B cell (primary cell): Measurements from ENCODE around the gene ABCA2. TPM values are rescaled to one million over a fixed set of nuclear protein-coding genes. Genes with fewer than 3 reads are reported as not detected.

Experiments used
- ATAC-seq: fragments of 200-7000 bp; cut with Tn5 transposase; one replicate; pipeline ENCODE4 v1.10.0; 2021; ENCODE audit warnings: low read depth, mild to moderate bottlenecking, moderate number of reproducible peaks, moderate library complexity
- CTCF ChIA-PET: fragments of 350-600 bp; sonication (Branson Sonifier 250); formaldehyde crosslinking; loops from one replicate; lab custom pipeline; 2021; ENCODE audit warnings: antibody characterized with exemption, inconsistent platforms; lab: Charles Lee
- POLR2A ChIA-PET: fragments of 350-600 bp; sonication (Branson Sonifier 250); formaldehyde crosslinking; loops from one replicate; lab custom pipeline; 2021; ENCODE audit warnings: antibody characterized with exemption; lab: Charles Lee
- DNase-seq: peaks from one replicate; pipeline ENCODE4 v3.0.0; 2013
- H2AFZ ChIP-seq: 2 replicates; pipeline ENCODE4 v1.6.1; 2012; ENCODE audit warnings: mild to moderate bottlenecking, low read depth, low read length; ENCODE audit not compliant: insufficient read depth, poor library complexity, severe bottlenecking
- H3K27ac ChIP-seq, 2 donors: 1 replicate in 1 of 2; 2 replicates in 1 of 2; pipeline ENCODE4 v1.5.1; 2012 to 2013; ENCODE audit warnings: low read length in 2 of 2, mild to moderate bottlenecking in 2 of 2, moderate library complexity in 1 of 2
- H3K27me3 ChIP-seq, 4 experiments: fragments of 200-600 bp in 1 of 4; sonication (generic) in 1 of 4; replicated peaks in 1 of 4; 1 replicate in 2 of 4; 2 replicates in 2 of 4; pipeline versions ENCODE4 v1.6.1 to v1.7.0; 2013 to 2016; ENCODE audit warnings: low read length in 3 of 4, mild to moderate bottlenecking in 2 of 4, mixed read lengths in 1 of 4, moderate library complexity in 1 of 4; ENCODE audit not compliant: insufficient read depth in 4 of 4, control insufficient read depth in 3 of 4; ENCODE audit errors: control extremely low read depth in 1 of 4
- H3K36me3 ChIP-seq, 2 experiments: replicated peaks in 1 of 2; 1 replicate in 1 of 2; 2 replicates in 1 of 2; pipeline versions ENCODE4 v1.6.1 to v1.7.1; 2013; ENCODE audit warnings: low read length in 1 of 2; ENCODE audit not compliant: insufficient read depth in 2 of 2, control insufficient read depth in 1 of 2; ENCODE audit errors: control extremely low read depth in 1 of 2, extremely low read depth in 1 of 2
- H3K4me1 ChIP-seq, 2 donors: fragments of 200-600 bp in 1 of 2; sonication (generic) in 1 of 2; 1 replicate in 1 of 2; 2 replicates in 1 of 2; pipeline versions ENCODE4 v1.5.1 to v1.6.1; 2013 to 2017; ENCODE audit warnings: low read length in 2 of 2; ENCODE audit not compliant: control insufficient read depth in 2 of 2, insufficient read depth in 2 of 2
- H3K4me2 ChIP-seq: replicated peaks from 2 replicates; pipeline ENCODE3; 2012; ENCODE audit warnings: mild to moderate bottlenecking, low read depth, low read length; ENCODE audit not compliant: poor library complexity, severe bottlenecking
- H3K4me3 ChIP-seq, 5 experiments: fragments of 200-600 bp in 1 of 5; sonication (generic) in 1 of 5; 1 replicate in 3 of 5; 2 replicates in 2 of 5; pipeline versions ENCODE4 v1.5.1 to v1.7.0; 2011 to 2016; ENCODE audit warnings: low read length in 4 of 5, mild to moderate bottlenecking in 4 of 5, low read depth in 2 of 5, control low read depth in 1 of 5, moderate library complexity in 1 of 5; ENCODE audit not compliant: insufficient read depth in 1 of 5; ENCODE audit errors: control extremely low read depth in 1 of 5, extremely low read depth in 1 of 5
- H3K79me2 ChIP-seq: fragments of 200-600 bp; sonication (generic); one replicate; pipeline ENCODE4 v1.6.0; 2016; ENCODE audit warnings: low read length; ENCODE audit not compliant: control insufficient read depth, insufficient read depth
- H3K9ac ChIP-seq: fragments of 200-600 bp; sonication (generic); 2 replicates; pipeline ENCODE4 v1.6.1; 2017; ENCODE audit warnings: mild to moderate bottlenecking, low read length, moderate library complexity
- H3K9me3 ChIP-seq, 3 donors: one replicate each; pipeline versions ENCODE4 v1.6.1 to v1.7.1; 2013; ENCODE audit warnings: low read length in 2 of 3; ENCODE audit not compliant: control insufficient read depth in 2 of 3, insufficient read depth in 1 of 3; ENCODE audit errors: control extremely low read depth in 1 of 3
- H4K20me1 ChIP-seq: 2 replicates; pipeline ENCODE4 v1.6.0; 2012; ENCODE audit warnings: mild to moderate bottlenecking, low read length; ENCODE audit not compliant: insufficient read depth, control insufficient read depth, poor library complexity, severe bottlenecking
- H3K27ac Mint-ChIP-seq: one replicate; pipeline ENCODE4 v1.8.0; 2021; ENCODE audit warnings: mixed read lengths
- H3K27me3 Mint-ChIP-seq: one replicate; pipeline ENCODE4 v1.8.0; 2021; ENCODE audit warnings: mixed read lengths
- H3K4me1 Mint-ChIP-seq: one replicate; pipeline ENCODE4 v1.8.0; 2021; ENCODE audit warnings: mixed read lengths
- H3K4me3 Mint-ChIP-seq: one replicate; pipeline ENCODE4 v1.8.0; 2021; ENCODE audit warnings: mixed read lengths
- H3K9me3 Mint-ChIP-seq: one replicate; pipeline ENCODE4 v1.8.0; 2022; ENCODE audit warnings: mixed read lengths; ENCODE audit not compliant: insufficient read depth
- EZH2 ChIP-seq: IDR thresholded peaks from 2 replicates; pipeline ENCODE4 v1.6.1; 2012; ENCODE audit warnings: borderline replicate concordance, low read depth, mild to moderate bottlenecking, moderate library complexity, low read length; ENCODE audit not compliant: insufficient read depth, poor library complexity, severe bottlenecking
- WGBS: methylation state at CpG from one replicate; pipeline ENCODE4 v1.1.5; 2013; ENCODE audit warnings: missing lambda C conversion rate; ENCODE audit not compliant: insufficient coverage; 5-methylcytosine and 5-hydroxymethylcytosine counted together
- intact Hi-C: fragments of 100-400 bp; cut with micrococcal nuclease; formaldehyde crosslinking; loops from one replicate; pipeline ENCODE4 v1.10.0; 2022
- polyA plus RNA-seq: library from polyadenylated mRNA; depleted of rRNA; stranded (reverse); fragments of >200 nt; gene quantifications from 2 replicates; pipeline ENCODE4 v1.2.3, GENCODE V29; 2012
- total RNA-seq, 2 donors: library from RNA; stranded (reverse); fragments of 120-200 nt in 1 of 2; gene quantifications; 1 replicate in 1 of 2; 2 replicates in 1 of 2; pipeline versions ENCODE4 v1.2.3 to v1.2.4, GENCODE V29; 2013 to 2022
- TF ChIP-seq, protein P1 (sequence below): fragments of 200-600 bp; IDR thresholded peaks from one replicate; pipeline ENCODE4 v1.8.0; 2022; ENCODE audit warnings: antibody characterized with exemption, mild to moderate bottlenecking

Gene ABCA2
- total and polyA plus RNA-seq, 2 donors (not counting 1 experiment from before 2014, with no cell fraction given) = 30.7 to 61.1 TPM

DNA sequence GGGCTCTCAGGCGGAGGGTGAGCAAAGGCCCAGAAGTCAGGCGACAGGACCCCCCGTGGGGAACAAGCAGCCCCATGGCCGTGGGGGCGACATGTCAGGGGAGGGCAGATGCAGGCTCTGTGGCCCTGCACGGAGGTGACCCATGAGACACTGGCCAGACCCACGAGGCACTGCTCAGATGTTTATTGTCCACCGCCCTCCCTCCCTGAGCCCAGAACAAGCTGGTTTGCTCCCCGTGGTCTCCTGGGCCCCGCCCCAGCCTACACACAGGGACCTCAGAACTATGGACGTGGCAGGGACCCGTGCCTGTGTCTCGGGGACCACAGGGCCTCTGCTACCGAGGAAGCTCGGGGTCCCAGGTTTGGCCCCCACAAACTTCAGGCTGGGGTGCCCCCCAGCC, 2.0 kb upstream of the ABCA2 start:
- H3K9me3 ChIP-seq = peaks cover 0 to 7% (median 0%) of the 10 kb centered on the region in 3 donors
- peak overlapping the region; percentile 54 for H2AFZ ChIP-seq
- 33% methylated on average over 12 of the region's 15 CpGs for WGBS
- H3K4me1 Mint-ChIP-seq = peaks cover 73% of the 10 kb centered on the region
- no peak for ATAC-seq
- H3K4me3 ChIP-seq = peak overlapping the region in 4 of 5 experiments; percentile 31 to 77 (median 65)
- H3K9me3 Mint-ChIP-seq = no peaks in the 10 kb centered on the region
- H4K20me1 ChIP-seq = peaks cover 11% of the 10 kb centered on the region
- H3K4me3 Mint-ChIP-seq = peak overlapping the region; percentile 90
- peaks cover 12% of the 10 kb centered on the region for H3K79me2 ChIP-seq
- no peaks in the 10 kb centered on the region for H3K27me3 ChIP-seq
- TF ChIP-seq EZH2 = no peak
- TF ChIP-seq, protein P1, sequence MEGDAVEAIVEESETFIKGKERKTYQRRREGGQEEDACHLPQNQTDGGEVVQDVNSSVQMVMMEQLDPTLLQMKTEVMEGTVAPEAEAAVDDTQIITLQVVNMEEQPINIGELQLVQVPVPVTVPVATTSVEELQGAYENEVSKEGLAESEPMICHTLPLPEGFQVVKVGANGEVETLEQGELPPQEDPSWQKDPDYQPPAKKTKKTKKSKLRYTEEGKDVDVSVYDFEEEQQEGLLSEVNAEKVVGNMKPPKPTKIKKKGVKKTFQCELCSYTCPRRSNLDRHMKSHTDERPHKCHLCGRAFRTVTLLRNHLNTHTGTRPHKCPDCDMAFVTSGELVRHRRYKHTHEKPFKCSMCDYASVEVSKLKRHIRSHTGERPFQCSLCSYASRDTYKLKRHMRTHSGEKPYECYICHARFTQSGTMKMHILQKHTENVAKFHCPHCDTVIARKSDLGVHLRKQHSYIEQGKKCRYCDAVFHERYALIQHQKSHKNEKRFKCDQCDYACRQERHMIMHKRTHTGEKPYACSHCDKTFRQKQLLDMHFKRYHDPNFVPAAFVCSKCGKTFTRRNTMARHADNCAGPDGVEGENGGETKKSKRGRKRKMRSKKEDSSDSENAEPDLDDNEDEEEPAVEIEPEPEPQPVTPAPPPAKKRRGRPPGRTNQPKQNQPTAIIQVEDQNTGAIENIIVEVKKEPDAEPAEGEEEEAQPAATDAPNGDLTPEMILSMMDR = no peak
- no peaks in the 10 kb centered on the region for H3K36me3 ChIP-seq
- POLR2A ChIA-PET = interaction anchor here (0.6 to 3.0 kb wide), 10 partner anchors 9 to 284 kb away, joined by 3 to 19 read pairs (median 3); partner anchors contain the start of genes CLIC3 and PAXX
- intact Hi-C loops = loop anchor here (5.0 kb wide), 1 partner anchor 42 kb away; the partner anchor contains the start of gene SAPCD2
- H3K27ac Mint-ChIP-seq = peak overlapping the region; percentile 92
- peak overlapping the region; percentile 29 to 71 for H3K27ac ChIP-seq
- H3K4me2 ChIP-seq = peak overlapping the region; percentile 100
- H3K9ac ChIP-seq = peak overlapping the region; percentile 70
- no peaks in the 10 kb centered on the region for H3K27me3 Mint-ChIP-seq
- no peak for DNase-seq
- CTCF ChIA-PET = interaction anchor here (0.7 to 5.9 kb wide), 37 partner anchors 8 to 264 kb away, joined by 3 to 49 read pairs (median 5); partner anchors contain the start of genes AJM1, C8G, CLIC3 and CYSRT1
- peaks cover 68 to 85% of the 10 kb centered on the region in 2 donors for H3K4me1 ChIP-seq
